Stimulated activated naive B cell treated with anti-CD40 and anti-IgM and Interleukin-4, amounts not matched to agents 10 μg/mL and 1 μg/mL and 100 μg/mL, for 72 hours (primary cell): ENCODE measurements around the gene SLC4A4.

Experiments used
- ATAC-seq, 2 donors: fragments of 150-1000 bp; cut with Tn5 transposase; replicated peaks; 2 replicates each; pipeline ENCODE4 v1.10.0; 2021; ENCODE audit warnings: moderate library complexity in 1 of 2
- DNase-seq: peaks from one replicate; pipeline ENCODE4 v3.0.0; 2021
- H3K27ac Mint-ChIP-seq: one replicate; pipeline ENCODE4 v1.8.0; 2022; ENCODE audit warnings: mild to moderate bottlenecking, mixed read lengths
- H3K27me3 Mint-ChIP-seq, 2 donors: one replicate each; pipeline ENCODE4 v1.8.0; 2022; ENCODE audit warnings: mixed read lengths in 2 of 2
- H3K36me3 Mint-ChIP-seq, 2 donors: one replicate each; pipeline ENCODE4 v1.8.0; 2022; ENCODE audit warnings: mixed read lengths in 2 of 2, mild to moderate bottlenecking in 1 of 2
- H3K4me1 Mint-ChIP-seq, 2 donors: one replicate each; pipeline ENCODE4 v1.8.0; 2022; ENCODE audit warnings: mixed read lengths in 2 of 2, mild to moderate bottlenecking in 1 of 2
- H3K4me3 Mint-ChIP-seq, 2 donors: one replicate each; pipeline ENCODE4 v1.8.0; 2022; ENCODE audit warnings: mild to moderate bottlenecking in 2 of 2, mixed read lengths in 2 of 2, moderate library complexity in 1 of 2
- H3K9me3 Mint-ChIP-seq, 2 donors: one replicate each; pipeline ENCODE4 v1.8.0; 2022; ENCODE audit warnings: mixed read lengths in 2 of 2, mild to moderate bottlenecking in 1 of 2

SLC4A4 gene

DNA sequence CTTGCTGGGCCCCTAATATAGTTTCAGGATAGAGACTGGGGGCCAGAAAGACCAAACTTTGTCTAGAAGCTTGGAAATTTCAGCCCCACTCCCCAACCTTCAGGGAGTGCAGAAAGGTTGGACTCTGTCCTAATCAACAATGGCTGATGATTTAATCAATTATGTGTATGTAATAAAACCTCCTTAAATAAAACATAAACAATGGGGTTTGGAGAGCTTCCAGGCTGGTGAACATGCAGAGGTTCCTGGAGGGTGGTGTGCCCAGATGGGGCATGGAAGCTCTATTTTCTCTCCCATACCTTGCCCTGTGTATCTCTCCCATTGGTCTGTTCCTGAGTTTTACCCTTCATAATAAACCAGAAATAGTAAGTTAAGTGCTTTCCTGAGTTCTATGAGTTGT is 270.8 kb downstream of the SLC4A4 start:
- Mint-ChIP-seq H3K27me3 (peaks cover 0 to 6% of the 10 kb centered on the region in 2 donors), H3K4me3 (no peak overlapping the region), H3K4me1 (peaks cover 0 to 2% of the 10 kb centered on the region in 2 donors), H3K36me3 (peaks cover 4 to 5% of the 10 kb centered on the region in 2 donors), H3K9me3 (peaks cover 5 to 9% of the 10 kb centered on the region in 2 donors), H3K27ac (no peak overlapping the region)
- ATAC-seq: no peak
- DNase-seq: no peak

DNA sequence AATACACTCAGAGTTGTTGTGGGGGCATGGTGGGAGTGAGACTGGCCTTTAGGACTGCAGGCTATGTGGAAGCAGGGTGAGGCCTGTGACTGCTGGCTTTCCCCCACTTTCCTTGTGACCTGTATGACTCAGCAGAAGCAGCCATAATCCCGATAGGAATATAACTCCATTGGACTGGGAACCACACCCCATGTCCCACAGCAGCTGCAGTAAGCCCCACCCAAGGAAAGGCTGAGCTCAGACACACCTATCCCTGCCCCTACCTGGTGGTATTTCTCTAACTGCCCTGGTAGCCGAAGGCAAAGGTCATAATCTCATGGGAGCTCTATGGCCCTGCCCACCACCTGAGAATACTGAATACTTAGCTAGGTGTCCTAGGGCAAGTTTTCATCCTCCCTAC is 275.8 kb downstream of the SLC4A4 start:
- no peak overlapping the region for H3K27ac Mint-ChIP-seq
- peaks cover 4 to 6% of the 10 kb centered on the region in 2 donors for H3K9me3 Mint-ChIP-seq
- no peaks in the 10 kb centered on the region for H3K36me3 Mint-ChIP-seq
- no peak for ATAC-seq
- no peaks in the 10 kb centered on the region for H3K4me1 Mint-ChIP-seq
- no peak for DNase-seq
- H3K4me3 Mint-ChIP-seq: no peak overlapping the region
- H3K27me3 Mint-ChIP-seq: no peaks in the 10 kb centered on the region

- no peak for DNase-seq
- no peaks in the 10 kb centered on the region for H3K27me3 Mint-ChIP-seq
- peaks cover 12 to 14% of the 10 kb centered on the region in 2 donors for H3K9me3 Mint-ChIP-seq
- H3K4me3 Mint-ChIP-seq: no peak overlapping the region
- peaks cover 0 to 2% of the 10 kb centered on the region in 2 donors for H3K36me3 Mint-ChIP-seq
- H3K4me1 Mint-ChIP-seq: no peaks in the 10 kb centered on the region
- no peak overlapping the region for H3K27ac Mint-ChIP-seq
- no peak for ATAC-seq
Observed at GRCh38 chr4:71616168-71616811, 277.5 kb downstream of the SLC4A4 start.
